ENCODE measurements around the gene MTHFS.

The MTHFS gene

GRCh38 chr15:79849789-79850188 is 47.0 kb downstream of the MTHFS start:
- peaks cover 5 to 29% (median 9%) of the 10 kb centered on the region in 4 experiments for H3K36me3 ChIP-seq (ENCODE audit: control insufficient read depth in 4 of 4, insufficient read depth in 4 of 4, low read length in 3 of 4)
- CTCF ChIA-PET = interaction anchor here (0.5 to 7.8 kb wide), 12 partner anchors 12 to 509 kb away, joined by 3 to 90 read pairs (median 3); partner anchors contain the start of gene MTHFS

DNA sequence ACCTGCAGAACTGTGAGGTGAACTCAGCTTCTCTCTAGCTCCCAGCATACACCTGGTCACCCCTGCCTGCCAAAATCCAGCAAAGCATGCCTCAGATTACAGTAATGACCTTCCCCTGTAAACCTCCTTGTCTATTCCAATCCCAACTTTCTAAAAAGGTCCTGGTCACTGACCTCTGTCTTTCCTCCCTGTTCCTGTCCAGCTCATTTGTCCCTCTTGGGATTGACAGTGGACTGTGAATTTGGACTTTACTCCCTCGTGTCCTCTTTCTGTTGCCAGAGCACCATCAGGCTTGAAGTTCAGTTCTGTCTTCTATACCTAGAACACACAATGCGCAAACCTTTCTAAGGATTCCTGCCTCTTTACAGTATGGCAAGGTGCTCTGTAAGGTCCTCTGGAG is 50.3 kb downstream of the MTHFS start:
- no peak overlapping the region for H3K4me3 ChIP-seq (ENCODE audit: control insufficient read depth in 1 of 7, extremely low read depth in 1 of 7, insufficient read depth in 4 of 7, low read depth in 2 of 7, low read length in 6 of 7)
- no peaks in the 10 kb centered on the region for H3K27me3 ChIP-seq (replicated peaks in 2 of 5; ENCODE audit: control insufficient read depth in 4 of 5, insufficient read depth in 5 of 5, low read length in 4 of 5)
- ChIA-PET CTCF (no interaction called here), POLR2A (no interaction called here)
- no peak overlapping the region for H3K27ac ChIP-seq (ENCODE audit: insufficient read depth in 1 of 2, low read depth in 1 of 2, low read length in 2 of 2, poor library complexity in 1 of 2, severe bottlenecking in 2 of 2)
- H3K4me1 ChIP-seq (ENCODE audit: control extremely low read depth in 1 of 4, control insufficient read depth in 4 of 4, insufficient read depth in 4 of 4, low read length in 3 of 4) = peaks cover 0 to 7% (median 1%) of the 10 kb centered on the region in 4 experiments
- WGBS (ENCODE audit: insufficient coverage) = 83% methylated on average over 1 of the region's 2 CpGs
- DNase-seq = no peak
- no peaks in the 10 kb centered on the region for H3K9me3 ChIP-seq (ENCODE audit: control extremely low read depth in 1 of 5, control insufficient read depth in 4 of 5, insufficient read depth in 2 of 5, low read depth in 1 of 5, low read length in 4 of 5)
- peaks cover 8 to 41% (median 19%) of the 10 kb centered on the region in 4 experiments for H3K36me3 ChIP-seq (ENCODE audit: control insufficient read depth in 4 of 4, insufficient read depth in 4 of 4, low read length in 3 of 4)

More at GRCh38 chr15:79849789-79850188, 47.0 kb downstream of the MTHFS start:
- POLR2A ChIA-PET = interaction anchor here (0.6 kb wide), 1 partner anchor 10 kb away, joined by 4 read pairs; no protein-coding TSS in a partner anchor
- peak; percentile 22 to 58 (median 46) for DNase-seq
- Histone ChIP-seq H3K4me3 (ENCODE audit: control insufficient read depth in 1 of 7, extremely low read depth in 1 of 7, insufficient read depth in 4 of 7, low read depth in 2 of 7, low read length in 6 of 7) (no peak overlapping the region), H3K27ac (ENCODE audit: insufficient read depth in 1 of 2, low read depth in 1 of 2, low read length in 2 of 2, poor library complexity in 1 of 2, severe bottlenecking in 2 of 2) (no peak overlapping the region), H3K4me1 (ENCODE audit: control extremely low read depth in 1 of 4, control insufficient read depth in 4 of 4, insufficient read depth in 4 of 4, low read length in 3 of 4) (peaks cover 0 to 7% (median 1%) of the 10 kb centered on the region in 4 experiments), H3K27me3 (replicated peaks in 2 of 5; ENCODE audit: control insufficient read depth in 4 of 5, insufficient read depth in 5 of 5, low read length in 4 of 5) (no peaks in the 10 kb centered on the region), H3K9me3 (ENCODE audit: control extremely low read depth in 1 of 5, control insufficient read depth in 4 of 5, insufficient read depth in 2 of 5, low read depth in 1 of 5, low read length in 4 of 5) (no peaks in the 10 kb centered on the region)
- WGBS (ENCODE audit: insufficient coverage) = no CpG with 5 or more reads among the region's 3 CpGs

DNA sequence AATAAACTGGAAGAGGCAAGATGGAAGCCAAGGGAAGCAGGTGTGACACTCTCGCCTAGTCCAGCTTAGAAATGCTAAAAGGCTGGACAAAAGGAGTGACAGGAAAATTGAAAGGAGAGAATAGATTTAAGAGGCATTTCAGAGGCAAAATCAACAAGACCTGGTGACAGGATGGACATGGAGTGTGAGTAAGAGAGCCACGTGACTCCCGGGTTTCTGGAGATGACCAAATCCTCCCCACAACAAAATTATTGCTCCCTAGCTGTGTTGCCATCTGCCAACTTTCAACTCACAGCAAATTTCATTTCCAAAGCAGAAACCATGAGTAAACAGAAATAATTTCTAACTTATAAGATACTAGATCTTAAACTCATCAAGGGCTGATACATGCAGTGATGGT is 52.6 kb downstream of the MTHFS start:
- 100% methylated on average over 1 of the region's 3 CpGs for WGBS (ENCODE audit: insufficient coverage)
- ChIA-PET POLR2A (no interaction called here), CTCF (interaction anchor here (1.0 to 1.1 kb wide), 2 partner anchors 9 to 29 kb away, joined by 3 read pairs; no protein-coding TSS in a partner anchor)
- Histone ChIP-seq H3K9me3 (ENCODE audit: control extremely low read depth in 1 of 5, control insufficient read depth in 4 of 5, insufficient read depth in 2 of 5, low read depth in 1 of 5, low read length in 4 of 5) (no peaks in the 10 kb centered on the region), H3K27ac (ENCODE audit: insufficient read depth in 1 of 2, low read depth in 1 of 2, low read length in 2 of 2, poor library complexity in 1 of 2, severe bottlenecking in 2 of 2) (no peak overlapping the region), H3K4me3 (ENCODE audit: control insufficient read depth in 1 of 7, extremely low read depth in 1 of 7, insufficient read depth in 4 of 7, low read depth in 2 of 7, low read length in 6 of 7) (no peak overlapping the region), H3K36me3 (ENCODE audit: control insufficient read depth in 4 of 4, insufficient read depth in 4 of 4, low read length in 3 of 4) (peaks cover 6 to 34% (median 17%) of the 10 kb centered on the region in 4 experiments), H3K27me3 (replicated peaks in 2 of 5; ENCODE audit: control insufficient read depth in 4 of 5, insufficient read depth in 5 of 5, low read length in 4 of 5) (no peaks in the 10 kb centered on the region), H3K4me1 (ENCODE audit: control extremely low read depth in 1 of 4, control insufficient read depth in 4 of 4, insufficient read depth in 4 of 4, low read length in 3 of 4) (no peaks in the 10 kb centered on the region)
- no peak for DNase-seq

- DNase-seq = no peak
- POLR2A ChIA-PET = no interaction called here
- CTCF ChIA-PET = interaction anchor here (1.2 kb wide), 2 partner anchors 12 to 498 kb away, joined by 3 read pairs; no protein-coding TSS in a partner anchor
- Histone ChIP-seq H3K27me3 (replicated peaks in 2 of 5; ENCODE audit: control insufficient read depth in 4 of 5, insufficient read depth in 5 of 5, low read length in 4 of 5) (no peaks in the 10 kb centered on the region), H3K4me1 (ENCODE audit: control extremely low read depth in 1 of 4, control insufficient read depth in 4 of 4, insufficient read depth in 4 of 4, low read length in 3 of 4) (peaks cover 0 to 19% (median 13%) of the 10 kb centered on the region in 4 experiments), H3K9me3 (ENCODE audit: control extremely low read depth in 1 of 5, control insufficient read depth in 4 of 5, insufficient read depth in 2 of 5, low read depth in 1 of 5, low read length in 4 of 5) (no peaks in the 10 kb centered on the region), H3K4me3 (ENCODE audit: control insufficient read depth in 1 of 7, extremely low read depth in 1 of 7, insufficient read depth in 4 of 7, low read depth in 2 of 7, low read length in 6 of 7) (no peak overlapping the region), H3K27ac (ENCODE audit: insufficient read depth in 1 of 2, low read depth in 1 of 2, low read length in 2 of 2, poor library complexity in 1 of 2, severe bottlenecking in 2 of 2) (no peak overlapping the region), H3K36me3 (ENCODE audit: control insufficient read depth in 4 of 4, insufficient read depth in 4 of 4, low read length in 3 of 4) (peaks cover 0 to 16% (median 8%) of the 10 kb centered on the region in 4 experiments)
These were observed 59.0 kb downstream of the MTHFS start for GRCh38 chr15:79837846-79838245.

GRCh38 chr15:79834495-79834894 is 62.3 kb downstream of the MTHFS start:
- WGBS (ENCODE audit: insufficient coverage) = 87% methylated on average over 3 of the region's 4 CpGs
- Histone ChIP-seq H3K9me3 (ENCODE audit: control extremely low read depth in 1 of 5, control insufficient read depth in 4 of 5, insufficient read depth in 2 of 5, low read depth in 1 of 5, low read length in 4 of 5) (no peaks in the 10 kb centered on the region), H3K27ac (ENCODE audit: insufficient read depth in 1 of 2, low read depth in 1 of 2, low read length in 2 of 2, poor library complexity in 1 of 2, severe bottlenecking in 2 of 2) (no peak overlapping the region), H3K27me3 (replicated peaks in 2 of 5; ENCODE audit: control insufficient read depth in 4 of 5, insufficient read depth in 5 of 5, low read length in 4 of 5) (no peaks in the 10 kb centered on the region), H3K4me1 (ENCODE audit: control extremely low read depth in 1 of 4, control insufficient read depth in 4 of 4, insufficient read depth in 4 of 4, low read length in 3 of 4) (peaks cover 0 to 38% (median 18%) of the 10 kb centered on the region in 4 experiments), H3K4me3 (ENCODE audit: control insufficient read depth in 1 of 7, extremely low read depth in 1 of 7, insufficient read depth in 4 of 7, low read depth in 2 of 7, low read length in 6 of 7) (no peak overlapping the region), H3K36me3 (ENCODE audit: control insufficient read depth in 4 of 4, insufficient read depth in 4 of 4, low read length in 3 of 4) (peaks cover 0 to 13% (median 6%) of the 10 kb centered on the region in 4 experiments)
- no peak for DNase-seq
- ChIA-PET POLR2A (no interaction called here), CTCF (interaction anchor here (1.6 kb wide), 1 partner anchor 19 kb away, joined by 5 read pairs; no protein-coding TSS in a partner anchor)

DNA sequence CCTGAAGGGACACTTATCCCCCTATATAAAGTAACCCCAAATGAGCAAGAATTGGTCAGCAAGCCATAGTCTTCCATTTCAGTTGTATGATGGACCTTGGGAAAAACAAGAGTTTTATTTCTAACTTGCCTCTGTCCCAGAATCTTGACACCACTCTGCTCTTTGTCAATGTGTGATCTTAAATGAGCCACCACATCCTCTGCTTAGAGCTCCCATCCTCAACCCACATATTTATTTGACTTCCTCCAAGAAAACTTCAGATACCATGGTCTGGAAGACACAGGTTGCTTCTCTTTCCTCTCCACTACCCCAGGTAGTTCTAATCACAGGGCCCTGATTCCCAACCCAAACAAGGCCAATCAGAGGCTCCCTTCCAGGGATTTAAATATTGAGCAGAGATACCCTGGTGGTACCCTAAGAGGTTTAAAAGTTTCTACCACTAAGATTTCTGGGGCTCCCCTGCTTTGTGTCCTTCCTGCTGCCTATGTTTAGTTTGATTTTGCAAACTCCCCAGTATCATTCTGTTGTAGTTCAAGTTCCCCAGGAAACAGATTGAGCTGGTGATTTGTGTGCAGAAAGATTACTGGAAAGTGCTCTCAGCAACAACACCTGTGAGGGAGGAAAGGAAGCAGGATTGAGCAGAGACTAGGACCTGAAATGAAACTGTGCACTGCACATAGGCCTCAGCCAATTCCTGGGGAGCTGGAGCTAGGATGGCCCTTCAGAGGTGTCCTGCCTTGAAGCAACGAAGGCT is 64.3 kb downstream of the MTHFS start:
- ChIA-PET CTCF (interaction anchor here (0.9 kb wide), 2 partner anchors 35 to 63 kb away, joined by 3 read pairs; no protein-coding TSS in a partner anchor), POLR2A (no interaction called here)
- peaks cover 0 to 38% (median 18%) of the 10 kb centered on the region in 4 experiments for H3K4me1 ChIP-seq (ENCODE audit: control extremely low read depth in 1 of 4, control insufficient read depth in 4 of 4, insufficient read depth in 4 of 4, low read length in 3 of 4)
- peaks cover 0 to 2% (median 0%) of the 10 kb centered on the region in 4 experiments for H3K36me3 ChIP-seq (ENCODE audit: control insufficient read depth in 4 of 4, insufficient read depth in 4 of 4, low read length in 3 of 4)
- peak in 2 of 3 donors; percentile 55 to 70 for DNase-seq
- no peak overlapping the region for H3K4me3 ChIP-seq (ENCODE audit: control insufficient read depth in 1 of 7, extremely low read depth in 1 of 7, insufficient read depth in 4 of 7, low read depth in 2 of 7, low read length in 6 of 7)
- H3K27me3 ChIP-seq (replicated peaks in 2 of 5; ENCODE audit: control insufficient read depth in 4 of 5, insufficient read depth in 5 of 5, low read length in 4 of 5) = no peaks in the 10 kb centered on the region
- WGBS (ENCODE audit: insufficient coverage) = 86% methylated on average over 1 of the region's 1 CpG
- no peak overlapping the region for H3K27ac ChIP-seq (ENCODE audit: insufficient read depth in 1 of 2, low read depth in 1 of 2, low read length in 2 of 2, poor library complexity in 1 of 2, severe bottlenecking in 2 of 2)
- H3K9me3 ChIP-seq (ENCODE audit: control extremely low read depth in 1 of 5, control insufficient read depth in 4 of 5, insufficient read depth in 2 of 5, low read depth in 1 of 5, low read length in 4 of 5) = no peaks in the 10 kb centered on the region

DNA sequence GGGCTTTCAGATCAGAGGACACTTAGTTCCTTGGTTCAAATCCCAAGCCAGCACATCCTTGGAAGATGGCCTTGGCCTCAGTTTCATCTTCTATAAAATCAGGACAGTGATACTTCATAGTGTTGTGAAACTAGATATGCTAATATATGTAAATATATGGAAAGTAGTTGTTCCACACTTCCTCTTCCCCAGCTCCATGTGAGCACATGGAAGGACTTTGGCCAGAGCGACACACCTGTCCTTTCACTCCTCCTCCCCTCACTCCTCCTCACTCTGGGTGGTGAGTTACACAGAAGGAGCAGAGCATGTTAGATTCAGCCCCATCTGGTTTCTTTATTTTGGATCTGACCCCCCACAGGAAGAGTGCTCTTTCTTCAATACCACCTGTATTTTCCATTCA is 65.2 kb downstream of the MTHFS start:
- DNase-seq = no peak
- no CpG with 5 or more reads among the region's 1 CpG for WGBS (ENCODE audit: insufficient coverage)
- Histone ChIP-seq H3K36me3 (ENCODE audit: control insufficient read depth in 4 of 4, insufficient read depth in 4 of 4, low read length in 3 of 4) (no peaks in the 10 kb centered on the region), H3K27ac (ENCODE audit: insufficient read depth in 1 of 2, low read depth in 1 of 2, low read length in 2 of 2, poor library complexity in 1 of 2, severe bottlenecking in 2 of 2) (no peak overlapping the region), H3K9me3 (ENCODE audit: control extremely low read depth in 1 of 5, control insufficient read depth in 4 of 5, insufficient read depth in 2 of 5, low read depth in 1 of 5, low read length in 4 of 5) (no peaks in the 10 kb centered on the region), H3K4me3 (ENCODE audit: control insufficient read depth in 1 of 7, extremely low read depth in 1 of 7, insufficient read depth in 4 of 7, low read depth in 2 of 7, low read length in 6 of 7) (no peak overlapping the region), H3K27me3 (replicated peaks in 2 of 5; ENCODE audit: control insufficient read depth in 4 of 5, insufficient read depth in 5 of 5, low read length in 4 of 5) (no peaks in the 10 kb centered on the region), H3K4me1 (ENCODE audit: control extremely low read depth in 1 of 4, control insufficient read depth in 4 of 4, insufficient read depth in 4 of 4, low read length in 3 of 4) (peaks cover 0 to 38% (median 18%) of the 10 kb centered on the region in 4 experiments)
- POLR2A ChIA-PET = interaction anchor here (0.6 kb wide), 1 partner anchor 133 kb away, joined by 3 read pairs; no protein-coding TSS in a partner anchor
- CTCF ChIA-PET = interaction anchor here (0.9 to 1.5 kb wide), 2 partner anchors 22 to 34 kb away, joined by 3 read pairs; no protein-coding TSS in a partner anchor

Measured in common myeloid progenitor, CD34-positive (primary cell).